ENCODE measurements around the gene CDH12.

DNA sequence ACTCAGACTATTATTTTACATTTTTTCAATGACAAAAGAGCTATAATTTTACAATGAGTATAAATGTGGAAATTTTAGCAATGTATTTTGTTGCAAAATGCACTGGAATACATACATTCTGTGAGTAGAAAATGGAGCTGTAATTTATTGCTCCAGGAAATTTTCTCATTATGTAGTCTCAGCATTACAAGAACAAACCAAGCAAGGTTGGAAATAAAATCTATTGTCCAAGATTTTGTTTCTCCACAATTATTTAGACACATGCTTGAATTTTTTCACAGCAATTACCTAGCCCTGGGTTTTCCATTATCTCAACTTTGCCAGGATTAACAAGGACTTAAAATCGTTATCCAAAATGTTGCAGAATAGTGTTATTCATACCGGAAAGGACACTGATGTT lies 820.1 kb downstream of the CDH12 start:
- TF ChIP-seq, protein P1, sequence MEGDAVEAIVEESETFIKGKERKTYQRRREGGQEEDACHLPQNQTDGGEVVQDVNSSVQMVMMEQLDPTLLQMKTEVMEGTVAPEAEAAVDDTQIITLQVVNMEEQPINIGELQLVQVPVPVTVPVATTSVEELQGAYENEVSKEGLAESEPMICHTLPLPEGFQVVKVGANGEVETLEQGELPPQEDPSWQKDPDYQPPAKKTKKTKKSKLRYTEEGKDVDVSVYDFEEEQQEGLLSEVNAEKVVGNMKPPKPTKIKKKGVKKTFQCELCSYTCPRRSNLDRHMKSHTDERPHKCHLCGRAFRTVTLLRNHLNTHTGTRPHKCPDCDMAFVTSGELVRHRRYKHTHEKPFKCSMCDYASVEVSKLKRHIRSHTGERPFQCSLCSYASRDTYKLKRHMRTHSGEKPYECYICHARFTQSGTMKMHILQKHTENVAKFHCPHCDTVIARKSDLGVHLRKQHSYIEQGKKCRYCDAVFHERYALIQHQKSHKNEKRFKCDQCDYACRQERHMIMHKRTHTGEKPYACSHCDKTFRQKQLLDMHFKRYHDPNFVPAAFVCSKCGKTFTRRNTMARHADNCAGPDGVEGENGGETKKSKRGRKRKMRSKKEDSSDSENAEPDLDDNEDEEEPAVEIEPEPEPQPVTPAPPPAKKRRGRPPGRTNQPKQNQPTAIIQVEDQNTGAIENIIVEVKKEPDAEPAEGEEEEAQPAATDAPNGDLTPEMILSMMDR (IDR thresholded peaks at IDR 0.05) = no peak
- TF ChIP-seq POLR2AphosphoS5 (IDR thresholded peaks at IDR 0.05) (no peak), POLR2A (IDR thresholded peaks at IDR 0.05) (no peak)
